ENCODE results near the gene TFCP2.
"Not testable (repeated sequence)": the region's sequence is repeated elsewhere in the genome, so short reads cannot be mapped to it uniquely, and the experiment has no call there.

Gene TFCP2

GRCh38 chr12:51147309-51147708 is 25.6 kb downstream of the TFCP2 start:
- DNase-seq: no peak

GRCh38 chr12:51139292-51139844 is 33.6 kb downstream of the TFCP2 start:
- DNase-seq: no peak

- DNase-seq: no peak
These were observed 40.2 kb downstream of the TFCP2 start for GRCh38 chr12:51132693-51133092.

GRCh38 chr12:51131745-51132521 is 41.0 kb downstream of the TFCP2 start:
- no peak for DNase-seq

- no peak for DNase-seq
These were observed 44.0 kb downstream of the TFCP2 start for GRCh38 chr12:51128919-51129318.

GRCh38 chr12:51127050-51127729 is 45.7 kb downstream of the TFCP2 start:
- peak; percentile 4 for DNase-seq

GRCh38 chr12:51126297-51126696 is 46.6 kb downstream of the TFCP2 start:
- no peak for DNase-seq

- DNase-seq: no peak
These were observed 48.4 kb downstream of the TFCP2 start for GRCh38 chr12:51124504-51124903.

GRCh38 chr12:51122844-51123243 is 50.1 kb downstream of the TFCP2 start:
- DNase-seq: no peak

GRCh38 chr12:51118706-51119105 is 54.2 kb downstream of the TFCP2 start:
- peak; percentile 62 for DNase-seq

- no peak for DNase-seq
These were observed 57.4 kb downstream of the TFCP2 start for GRCh38 chr12:51115533-51115932.

- DNase-seq: no peak
These were observed 64.8 kb downstream of the TFCP2 start for GRCh38 chr12:51108136-51108535.

GRCh38 chr12:51103977-51104376 is 69.0 kb downstream of the TFCP2 start:
- DNase-seq: no peak

GRCh38 chr12:51098611-51099010 is 74.3 kb downstream of the TFCP2 start:
- peak; percentile 7 for DNase-seq

- DNase-seq: no peak
These were observed 82.2 kb downstream of the TFCP2 start for GRCh38 chr12:51090705-51091229.

GRCh38 chr12:51087818-51088217 is 85.1 kb downstream of the TFCP2 start:
- DNase-seq: no peak

GRCh38 chr12:51086933-51087332 is 86.0 kb downstream of the TFCP2 start:
- DNase-seq: no peak

- no peak for DNase-seq
These were observed 87.2 kb downstream of the TFCP2 start for GRCh38 chr12:51085757-51086156.

- peak; percentile 95 for DNase-seq
These were observed 89.7 kb downstream of the TFCP2 start, which contains the start of gene CSRNP2 for GRCh38 chr12:51083126-51083833. TSS of gene CSRNP2 (minus strand) at chr12:51083596. CDS start at chr12:51076561, 7,035 bp downstream.

GRCh38 chr12:51082561-51083125 is 90.3 kb downstream of the TFCP2 start:
- DNase-seq: peak; percentile 57

GRCh38 chr12:51081421-51081820 is 91.5 kb downstream of the TFCP2 start:
- DNase-seq: no peak

GRCh38 chr12:51080136-51080535 is 92.8 kb downstream of the TFCP2 start:
- no peak for DNase-seq

GRCh38 chr12:51078866-51079265 is 94.1 kb downstream of the TFCP2 start:
- DNase-seq: not testable (repeated sequence)

All from EL (cell line).